Measurements from ENCODE around the gene SPEM1.

SPEM1 gene

GRCh38 chr17:7419819-7420610, at the start of gene SPEM1:
Gene SPEM1 (plus strand): TSS chr17:7420324. CDS start chr17:7420385, 61 bp downstream.
- DNase-seq, result no peak

DNA sequence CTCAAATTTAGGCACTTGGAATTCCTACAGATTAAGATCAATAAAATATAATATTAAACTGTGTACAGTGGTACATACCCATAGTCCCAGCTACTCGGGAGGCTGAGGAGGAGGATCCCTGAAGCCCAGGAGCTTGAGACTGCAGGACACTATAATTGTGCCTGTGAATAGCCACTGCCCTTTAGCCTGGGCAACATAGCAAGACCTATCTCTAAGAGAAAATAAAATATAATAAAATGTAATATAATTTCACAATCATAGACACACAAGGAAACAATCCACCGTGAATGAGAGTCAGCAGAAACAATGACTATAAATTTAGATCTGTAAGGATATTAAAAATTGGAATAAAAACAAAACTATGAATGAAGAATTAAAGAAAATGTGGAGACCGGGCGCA, 49.3 kb upstream of the SPEM1 start:
- no peak for DNase-seq

DNA sequence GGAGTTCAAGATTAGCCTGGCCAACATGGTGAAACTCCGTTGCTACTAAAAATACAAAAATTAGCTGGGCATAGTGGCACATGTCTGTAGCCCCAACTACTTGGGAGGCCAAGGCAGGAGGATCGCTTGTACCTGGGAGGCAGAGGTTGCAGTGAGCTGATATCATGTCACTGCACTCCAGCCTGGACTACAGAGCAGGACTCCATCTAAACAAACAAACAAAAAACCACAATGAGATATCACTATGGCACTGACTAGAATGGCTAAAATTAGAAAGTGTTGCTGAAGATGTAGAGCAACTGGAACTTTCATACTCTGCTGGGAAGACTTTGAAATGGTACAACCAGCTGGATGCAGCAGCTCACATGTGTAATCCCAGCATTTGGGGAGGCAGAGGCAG, 45.8 kb upstream of the SPEM1 start:
- DNase-seq, result no peak

GRCh38 chr17:7379134-7379533, 41.0 kb upstream of the SPEM1 start:
- no peak for DNase-seq

- no peak for DNase-seq
Observed at GRCh38 chr17:7380321-7380720, 39.8 kb upstream of the SPEM1 start.

GRCh38 chr17:7380855-7381683, 39.1 kb upstream of the SPEM1 start, which contains the start of gene TNK1:
Gene TNK1 (plus strand): TSS chr17:7381089. CDS start chr17:7382927, 1,838 bp downstream.
- no peak for DNase-seq

DNA sequence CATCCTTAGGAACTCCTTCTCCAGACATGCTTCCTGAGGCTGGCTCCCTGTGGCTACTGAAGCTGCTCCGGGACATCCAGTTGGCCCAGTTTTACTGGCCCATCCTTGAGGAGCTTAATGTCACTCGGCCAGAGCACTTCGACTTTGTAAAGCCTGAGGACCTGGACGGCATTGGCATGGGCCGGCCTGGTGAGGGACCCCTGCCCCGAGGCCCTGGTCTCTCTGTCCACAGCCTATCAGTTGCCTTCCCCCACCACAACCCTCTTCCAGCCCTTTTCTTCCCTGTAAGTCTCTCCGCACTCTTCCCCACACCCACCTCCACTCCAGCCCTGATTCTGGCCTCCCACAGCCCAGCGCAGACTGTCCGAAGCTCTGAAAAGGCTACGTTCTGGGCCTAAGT, 37.2 kb upstream of the SPEM1 start:
- DNase-seq, result no peak

DNA sequence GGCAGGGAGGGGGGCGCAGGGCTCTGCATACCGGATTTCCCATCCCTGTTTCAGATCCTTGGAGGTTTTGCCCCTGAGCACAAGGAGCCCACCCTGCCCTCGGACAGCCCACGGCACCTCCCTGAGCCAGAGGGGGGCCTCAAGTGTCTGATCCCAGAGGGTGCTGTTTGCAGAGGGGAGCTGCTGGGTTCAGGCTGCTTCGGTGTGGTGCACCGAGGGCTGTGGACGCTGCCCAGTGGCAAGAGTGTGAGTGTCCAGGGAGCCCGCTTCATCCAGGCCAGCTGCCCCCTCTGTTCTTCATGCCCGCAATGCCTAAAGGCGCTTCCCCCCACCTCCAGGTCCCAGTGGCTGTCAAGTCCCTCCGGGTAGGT, 36.8 kb upstream of the SPEM1 start:
- no peak for DNase-seq

DNA sequence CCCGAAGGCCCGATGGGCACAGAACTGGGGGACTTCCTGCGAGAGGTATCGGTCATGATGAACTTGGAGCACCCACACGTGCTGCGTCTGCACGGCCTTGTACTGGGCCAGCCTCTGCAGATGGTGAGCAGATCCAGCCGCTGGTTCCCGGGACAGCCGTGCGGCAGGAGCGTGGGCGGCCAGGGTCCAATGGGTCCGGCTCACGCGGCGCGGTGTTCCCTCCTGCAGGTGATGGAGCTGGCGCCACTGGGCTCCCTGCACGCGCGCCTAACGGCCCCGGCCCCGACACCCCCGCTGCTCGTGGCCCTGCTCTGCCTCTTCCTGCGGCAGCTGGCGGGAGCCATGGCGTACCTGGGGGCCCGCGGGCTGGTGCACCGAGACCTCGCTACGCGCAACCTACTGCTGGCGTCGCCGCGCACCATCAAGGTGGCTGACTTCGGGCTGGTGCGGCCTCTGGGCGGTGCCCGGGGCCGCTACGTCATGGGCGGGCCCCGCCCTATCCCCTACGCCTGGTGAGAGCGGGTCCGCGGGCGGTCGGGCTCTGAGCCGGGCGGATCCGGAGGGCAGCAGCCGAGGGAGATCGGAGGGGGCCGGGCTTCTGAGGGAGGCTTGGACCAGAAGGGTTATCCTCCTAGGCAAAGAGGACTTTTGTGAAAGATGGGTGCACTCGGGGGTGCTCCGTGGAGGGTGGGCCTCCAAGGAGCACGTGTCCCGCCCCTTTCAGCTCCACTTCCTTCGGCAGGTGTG, 36.2 kb upstream of the SPEM1 start:
- no peak for DNase-seq

DNA sequence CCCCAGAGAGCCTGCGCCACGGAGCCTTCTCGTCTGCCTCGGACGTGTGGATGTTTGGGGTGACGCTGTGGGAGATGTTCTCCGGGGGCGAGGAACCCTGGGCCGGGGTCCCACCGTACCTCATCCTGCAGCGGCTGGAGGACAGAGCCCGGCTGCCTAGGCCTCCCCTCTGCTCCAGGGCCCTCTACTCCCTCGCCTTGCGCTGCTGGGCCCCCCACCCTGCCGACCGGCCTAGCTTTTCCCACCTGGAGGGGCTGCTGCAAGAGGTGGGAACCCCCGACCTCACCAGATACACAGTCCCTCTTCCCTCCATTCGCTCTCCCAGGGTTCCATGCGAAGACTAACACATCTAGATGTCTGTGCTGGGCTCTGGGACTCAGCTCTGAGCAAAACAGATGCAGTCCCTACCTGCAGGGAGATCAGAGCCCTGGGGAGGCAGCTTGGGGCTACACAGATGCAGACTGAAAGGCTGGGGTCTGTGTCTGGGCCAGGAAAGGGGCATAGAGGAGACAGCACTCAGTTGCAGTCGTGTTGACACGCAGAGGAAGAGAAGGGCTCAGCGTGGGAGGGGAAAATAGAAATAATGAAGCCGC, 35.5 kb upstream of the SPEM1 start:
- DNase-seq, result no peak

- DNase-seq, result no peak
Observed at GRCh38 chr17:7388856-7389255, 31.3 kb upstream of the SPEM1 start.

DNA sequence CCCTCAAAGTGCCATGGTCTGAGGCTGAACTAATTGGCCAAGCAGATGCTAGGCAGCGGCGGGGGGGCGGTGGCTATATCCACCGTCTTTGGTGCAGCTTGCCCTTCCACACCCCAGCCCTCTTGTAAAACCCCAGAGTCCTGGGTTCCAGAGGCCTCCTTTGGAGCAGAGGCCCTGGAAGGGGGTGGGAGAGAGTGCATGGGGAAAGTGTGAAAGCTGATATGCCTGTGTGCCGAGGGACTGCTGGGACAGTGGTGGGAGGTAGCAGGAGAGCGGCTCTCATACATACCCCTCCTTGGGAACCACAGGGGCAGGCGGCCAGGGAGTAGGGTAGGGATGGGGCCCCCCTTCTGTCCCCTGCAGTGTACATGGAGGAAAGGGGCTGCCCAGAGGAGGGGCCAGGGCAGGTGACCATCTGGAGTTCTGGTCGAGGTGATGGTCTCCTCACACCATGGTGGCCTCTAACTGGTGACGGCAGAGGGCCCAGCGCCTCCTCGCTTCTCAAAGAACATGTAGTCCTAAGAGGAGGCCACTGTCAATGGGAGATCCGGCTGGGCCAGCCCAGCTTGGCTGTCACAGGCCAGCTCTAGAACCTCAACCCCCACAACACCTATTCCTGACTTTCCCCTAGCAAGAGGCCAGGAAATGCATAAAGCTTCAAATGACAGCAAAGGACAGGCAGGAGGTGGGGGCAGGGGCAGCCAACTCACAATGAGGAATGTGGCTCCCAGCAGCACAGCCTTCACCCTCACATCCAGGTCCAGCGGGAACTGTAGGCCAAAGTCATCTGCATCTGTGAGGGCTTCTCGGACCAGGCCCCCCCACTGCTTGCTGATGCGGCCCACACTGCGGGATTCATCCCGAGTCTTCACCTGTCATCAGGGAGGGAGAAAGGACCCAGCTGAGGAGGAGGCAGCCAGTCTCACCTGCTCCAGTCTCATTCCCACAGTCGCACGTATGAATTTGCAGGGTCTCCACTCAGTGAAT, 29.9 kb upstream of the SPEM1 start:
- no peak for DNase-seq

- DNase-seq, result no peak
Observed at GRCh38 chr17:7391307-7391706, 28.8 kb upstream of the SPEM1 start.

DNA sequence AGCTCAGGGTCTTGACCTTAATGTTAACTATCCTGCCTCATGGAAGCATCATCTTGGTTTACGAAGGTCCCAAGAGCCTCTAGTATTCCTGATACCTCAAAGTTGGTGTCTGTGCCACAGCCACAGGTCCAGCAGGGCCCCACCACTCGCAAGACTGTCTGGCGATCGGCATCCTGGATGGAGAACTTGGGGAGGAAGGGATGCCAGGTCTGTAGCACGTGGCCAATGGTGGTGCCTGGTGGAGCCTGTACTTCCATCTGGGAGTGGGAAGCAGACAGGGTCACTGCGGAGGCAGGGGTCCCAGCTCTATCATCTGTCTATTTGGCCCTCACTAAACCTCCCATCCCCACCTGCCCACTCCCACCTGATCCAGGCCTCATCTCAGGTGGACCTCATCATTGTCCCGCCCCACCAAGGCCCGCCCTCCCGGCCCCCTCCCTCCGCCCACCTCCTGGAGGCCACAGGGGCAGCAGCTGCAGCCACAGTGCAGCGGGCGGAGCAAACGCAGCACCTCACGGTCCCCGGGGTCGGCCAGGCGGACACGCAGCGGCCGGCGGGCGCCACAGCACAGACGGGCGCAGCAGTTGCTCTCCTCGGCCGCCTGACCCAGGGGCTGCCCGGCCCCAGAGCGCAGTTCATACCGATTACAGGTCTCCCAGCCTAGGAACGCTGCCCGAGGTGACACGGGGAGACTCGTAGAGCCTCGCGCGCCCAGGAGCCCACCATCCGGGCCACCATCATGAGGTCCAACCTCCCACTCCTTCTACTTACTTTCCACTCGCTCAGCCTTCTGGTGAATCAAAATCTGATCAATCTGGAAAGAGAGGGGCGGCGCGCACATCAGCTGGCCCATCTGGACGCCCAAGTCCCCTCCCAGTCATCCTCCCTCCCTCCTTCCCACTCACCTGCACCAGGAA, 27.2 kb upstream of the SPEM1 start:
- no peak for DNase-seq

GRCh38 chr17:7393613-7394451, 26.3 kb upstream of the SPEM1 start:
- peak; percentile 66 for DNase-seq

GRCh38 chr17:7394452-7395191, 25.5 kb upstream of the SPEM1 start, which contains the start of gene PLSCR3:
Gene PLSCR3 (minus strand): TSS chr17:7394525. CDS start chr17:7394110, 415 bp downstream.
- peak; percentile 81 for DNase-seq

GRCh38 chr17:7396147-7396546, 24.0 kb upstream of the SPEM1 start:
- DNase-seq, result no peak

- no peak for DNase-seq
Observed at GRCh38 chr17:7398612-7399011, 21.5 kb upstream of the SPEM1 start.
